AG04450 (cell line): ENCODE measurements around the gene ARMC9. TPM values are rescaled to one million over a fixed set of nuclear protein-coding genes. Genes with fewer than 3 reads are reported as not detected.

Experiments used
- CTCF ChIA-PET: fragments of 300-600, 350-600 bp; formaldehyde crosslinking; extraction: SDS; loops from one replicate; lab custom pipeline; 2022; ENCODE audit warnings: antibody characterized with exemption, inconsistent platforms; lab: Charles Lee
- POLR2A ChIA-PET: fragments of 350-600 bp; formaldehyde crosslinking; extraction: SDS; loops from one replicate; lab custom pipeline; 2021; ENCODE audit warnings: antibody characterized with exemption, inconsistent platforms; lab: Yijun Ruan, JAX
- DNase-seq: peaks from one replicate; pipeline ENCODE4 v3.0.0-alpha.2; 2011; ENCODE audit warnings: low read depth, low spot score
- H3K27ac ChIP-seq: one replicate; pipeline ENCODE4 v1.5.1; 2012; ENCODE audit warnings: low read depth, low read length, control low read depth
- H3K27me3 ChIP-seq: one replicate; pipeline ENCODE4 v1.6.0; 2012; ENCODE audit warnings: low read length; ENCODE audit not compliant: control insufficient read depth, insufficient read depth
- H3K4me3 ChIP-seq: 2 replicates; pipeline ENCODE4 v1.5.1; 2011; ENCODE audit warnings: mild to moderate bottlenecking, low read depth, low read length, control low read depth
- H3K9me3 ChIP-seq: 2 replicates; pipeline ENCODE4 v1.5.1; 2012; ENCODE audit warnings: low read length; ENCODE audit not compliant: control insufficient read depth, insufficient read depth
- CTCF ChIP-seq: IDR thresholded peaks from 2 replicates; pipeline ENCODE4 v1.5.1; 2011; ENCODE audit warnings: low read depth, low read length, control low read depth, inconsistent platforms
- polyA plus RNA-seq: library from polyadenylated mRNA; depleted of rRNA; stranded (reverse); fragments of >200 nt; gene quantifications from 2 replicates; pipeline ENCODE4 v1.2.3, GENCODE V29; 2011

Gene ARMC9
- polyA plus RNA-seq, 1 experiment: 49.4 TPM

GRCh38 chr2:231292472-231293134 is 94.2 kb downstream of the ARMC9 start:
- DNase-seq: no peak
- Histone ChIP-seq H3K27ac (no peak overlapping the region), H3K27me3 (no peaks in the 10 kb centered on the region), H3K9me3 (no peaks in the 10 kb centered on the region), H3K4me3 (no peak overlapping the region)
- CTCF ChIA-PET: interaction anchor here (8.6 kb wide), 1 partner anchor 121 kb away, joined by 173 read pairs; no protein-coding TSS in a partner anchor
- POLR2A ChIA-PET: interaction anchor here (1.8 kb wide), 1 partner anchor 172 kb away, joined by 3 read pairs; the partner anchor contains the start of gene NCL
- TF ChIP-seq CTCF: no peak

- Histone ChIP-seq H3K27ac (no peak overlapping the region), H3K4me3 (no peak overlapping the region), H3K27me3 (no peaks in the 10 kb centered on the region), H3K9me3 (no peaks in the 10 kb centered on the region)
- ChIA-PET POLR2A (interaction anchor here (1.8 kb wide), 1 partner anchor 171 kb away, joined by 3 read pairs; the partner anchor contains the start of gene NCL), CTCF (interaction anchor here (8.6 kb wide), 1 partner anchor 121 kb away, joined by 173 read pairs; no protein-coding TSS in a partner anchor)
- no peak for TF ChIP-seq CTCF
- DNase-seq: no peak
Measured at GRCh38 chr2:231293163-231293562, 94.7 kb downstream of the ARMC9 start.

GRCh38 chr2:231294116-231294515 is 95.7 kb downstream of the ARMC9 start:
- POLR2A ChIA-PET: no interaction called here
- no peak overlapping the region for H3K4me3 ChIP-seq
- CTCF ChIA-PET: interaction anchor here (8.6 kb wide), 1 partner anchor 120 kb away, joined by 173 read pairs; no protein-coding TSS in a partner anchor

GRCh38 chr2:231294571-231295362 is 96.3 kb downstream of the ARMC9 start:
- Histone ChIP-seq H3K27me3 (no peaks in the 10 kb centered on the region), H3K4me3 (no peak overlapping the region), H3K9me3 (no peaks in the 10 kb centered on the region), H3K27ac (no peak overlapping the region)
- POLR2A ChIA-PET: no interaction called here
- CTCF ChIA-PET: interaction anchor here (8.6 kb wide), 1 partner anchor 119 kb away, joined by 173 read pairs; no protein-coding TSS in a partner anchor
- no peak for DNase-seq
- TF ChIP-seq CTCF: no peak

More at GRCh38 chr2:231294116-231294515, 95.7 kb downstream of the ARMC9 start:
- Histone ChIP-seq H3K27me3 (no peaks in the 10 kb centered on the region), H3K27ac (no peak overlapping the region), H3K9me3 (no peaks in the 10 kb centered on the region)
- no peak for TF ChIP-seq CTCF
- no peak for DNase-seq
